Muscle of leg (tissue), 11 donors: ENCODE data around the gene AUTS2. TPM values are rescaled to one million over a fixed set of nuclear protein-coding genes. Genes with fewer than 3 reads are reported as not detected.

Experiments
- DNase-seq: peaks from one replicate; pipeline ENCODE4 v3.0.0; 2013
- H3K27ac ChIP-seq: one replicate; pipeline ENCODE4 v1.5.1; 2013; ENCODE audit warnings: mild to moderate bottlenecking, low read length, control low read depth
- H3K27me3 ChIP-seq: one replicate; pipeline ENCODE4 v1.6.1; 2013; ENCODE audit warnings: low read length; ENCODE audit not compliant: control insufficient read depth, insufficient read depth
- H3K36me3 ChIP-seq: one replicate; pipeline ENCODE4 v1.6.1; 2013; ENCODE audit warnings: low read length; ENCODE audit not compliant: control insufficient read depth, insufficient read depth
- H3K4me1 ChIP-seq: one replicate; pipeline ENCODE4 v1.6.1; 2013; ENCODE audit warnings: low read length; ENCODE audit not compliant: control insufficient read depth, insufficient read depth
- H3K4me3 ChIP-seq: one replicate; pipeline ENCODE4 v1.5.1; 2013; ENCODE audit warnings: low read length, control low read depth
- H3K9me3 ChIP-seq: replicated peaks from 2 replicates; pipeline ENCODE4 v1.6.1; 2013; ENCODE audit warnings: low read depth, low read length; ENCODE audit not compliant: control insufficient read depth
- WGBS: methylation state at CpG from one replicate; pipeline ENCODE4 v1.1.5; 2013; ENCODE audit warnings: missing lambda C conversion rate; ENCODE audit not compliant: insufficient coverage; 5-methylcytosine and 5-hydroxymethylcytosine counted together
- polyA plus RNA-seq, 8 donors: library from polyadenylated mRNA; unstranded; fragments of 120-200 nt; gene quantifications; one replicate each; pipeline versions ENCODE4 v1.2.1 to v1.2.3, GENCODE V29; 2013; ENCODE audit warnings: inconsistent platforms in 1 of 8, low replicate concordance in 1 of 8; ENCODE audit not compliant: insufficient read length in 8 of 8, insufficient read depth in 1 of 8
- total RNA-seq: library from RNA; stranded (reverse); fragments of 120-200 nt; gene quantifications from one replicate; pipeline ENCODE4 v1.2.4, GENCODE V29; 2013

Gene AUTS2
- total and polyA plus RNA-seq, 9 donors: 28.6 to 92.3 (median 58.8) TPM

DNA sequence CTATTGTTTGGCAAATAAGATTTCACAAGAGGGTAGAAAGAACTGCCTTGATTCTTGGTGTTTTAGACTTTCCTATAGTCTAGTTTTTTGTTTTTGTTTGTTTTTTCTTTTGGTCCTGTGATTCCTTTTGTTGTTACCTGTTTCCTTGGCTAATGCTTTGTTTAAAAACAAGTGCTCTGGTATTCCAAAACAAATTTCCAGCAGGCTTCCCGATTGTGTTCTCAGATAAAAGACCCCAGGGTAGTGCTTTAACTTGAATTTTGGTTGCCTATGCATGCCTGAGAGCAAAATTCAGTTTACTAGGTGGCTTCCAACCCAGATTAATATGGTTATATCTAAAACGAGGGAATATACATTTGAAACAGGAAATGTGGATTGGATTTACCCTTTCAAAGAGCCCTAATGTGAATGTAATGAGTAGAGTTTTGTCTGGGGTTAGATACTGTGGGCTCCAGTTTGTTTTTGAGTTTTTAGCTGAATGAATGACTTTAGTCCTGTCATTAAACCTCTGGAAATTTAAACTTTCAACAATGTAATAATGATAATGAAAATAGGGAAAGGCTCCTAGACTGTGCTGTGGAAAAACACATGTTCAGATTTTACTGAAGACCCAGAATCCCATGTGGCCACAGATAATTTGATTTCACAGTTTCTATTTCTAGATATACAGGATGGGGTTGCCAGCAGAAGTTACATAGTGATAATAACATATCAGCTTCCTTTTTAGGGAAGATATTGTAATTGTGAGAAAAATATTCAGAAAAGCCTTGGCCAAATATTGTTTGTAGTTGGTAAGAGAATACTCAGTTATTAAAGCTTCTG is 23.9 kb downstream of the AUTS2 start:
- H3K4me1 ChIP-seq: peaks cover 10% of the 10 kb centered on the region
- no peak for DNase-seq
- no peaks in the 10 kb centered on the region for H3K9me3 ChIP-seq
- no peak overlapping the region for H3K27ac ChIP-seq
- no CpG with 5 or more reads among the region's 2 CpGs for WGBS
- H3K36me3 ChIP-seq: no peaks in the 10 kb centered on the region
- H3K4me3 ChIP-seq: no peak overlapping the region
- H3K27me3 ChIP-seq: no peaks in the 10 kb centered on the region

DNA sequence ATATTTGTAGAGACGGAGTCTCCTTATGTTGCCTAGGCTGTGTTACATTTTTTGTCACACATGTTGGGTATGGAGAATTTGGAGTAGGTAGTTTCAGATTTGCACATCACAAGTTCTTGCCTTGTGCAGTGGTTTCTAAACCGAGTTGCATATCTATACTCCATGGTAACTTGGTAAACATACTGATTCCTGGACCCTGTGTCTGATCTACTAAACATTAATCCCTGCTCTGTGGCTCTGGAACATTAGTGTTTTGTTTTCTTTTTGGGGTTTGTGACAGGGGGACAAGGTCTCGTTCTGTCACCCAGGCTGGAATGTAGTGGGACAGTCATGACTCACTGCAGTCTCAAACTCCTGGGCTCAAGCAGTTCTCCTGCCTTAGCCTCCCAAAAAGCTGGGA is 24.7 kb downstream of the AUTS2 start:
- Histone ChIP-seq H3K27me3 (no peaks in the 10 kb centered on the region), H3K9me3 (no peaks in the 10 kb centered on the region), H3K36me3 (no peaks in the 10 kb centered on the region), H3K27ac (no peak overlapping the region), H3K4me1 (peaks cover 10% of the 10 kb centered on the region), H3K4me3 (no peak overlapping the region)
- no CpG with 5 or more reads among the region's 3 CpGs for WGBS
- DNase-seq: no peak

DNA sequence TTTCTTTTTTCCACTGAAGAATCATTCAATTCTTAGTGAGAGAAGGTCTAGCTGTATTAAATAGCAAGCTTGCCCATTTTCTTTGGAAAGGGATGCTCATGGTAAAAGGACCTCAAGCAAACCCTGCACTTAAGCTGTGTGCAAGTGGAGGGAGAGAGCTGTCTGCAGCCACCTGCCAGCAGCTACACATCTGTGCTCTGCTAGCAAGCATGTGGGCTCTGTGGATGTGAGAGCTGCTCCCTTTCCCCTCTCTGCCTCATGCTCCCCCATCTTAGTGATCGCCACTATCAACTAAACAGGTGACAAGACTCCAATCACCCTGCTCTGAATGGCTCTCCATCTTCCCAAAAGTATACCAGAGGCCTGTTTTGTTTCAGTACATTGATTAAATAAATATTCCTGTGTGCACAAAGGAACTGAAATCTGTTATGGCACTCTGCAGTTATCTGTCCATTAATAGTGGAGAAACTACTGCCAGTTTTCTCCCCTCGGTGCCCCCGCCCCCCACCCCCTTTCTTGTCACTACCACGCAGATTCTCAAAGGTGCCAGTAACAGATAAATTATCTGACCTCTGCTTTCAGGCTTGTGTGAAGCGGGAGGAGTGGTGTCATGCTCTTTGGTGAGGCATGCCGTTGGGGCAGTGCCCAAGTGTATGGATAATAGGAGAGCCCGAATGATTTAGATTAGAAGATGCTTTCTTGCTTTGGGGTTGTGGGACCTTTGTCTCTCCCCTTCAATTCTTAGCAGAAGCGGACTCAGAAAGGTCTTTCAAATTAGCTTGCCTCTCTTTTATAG is 26.4 kb downstream of the AUTS2 start:
- no CpG with 5 or more reads among the region's 8 CpGs for WGBS
- no peak overlapping the region for H3K27ac ChIP-seq

DNA sequence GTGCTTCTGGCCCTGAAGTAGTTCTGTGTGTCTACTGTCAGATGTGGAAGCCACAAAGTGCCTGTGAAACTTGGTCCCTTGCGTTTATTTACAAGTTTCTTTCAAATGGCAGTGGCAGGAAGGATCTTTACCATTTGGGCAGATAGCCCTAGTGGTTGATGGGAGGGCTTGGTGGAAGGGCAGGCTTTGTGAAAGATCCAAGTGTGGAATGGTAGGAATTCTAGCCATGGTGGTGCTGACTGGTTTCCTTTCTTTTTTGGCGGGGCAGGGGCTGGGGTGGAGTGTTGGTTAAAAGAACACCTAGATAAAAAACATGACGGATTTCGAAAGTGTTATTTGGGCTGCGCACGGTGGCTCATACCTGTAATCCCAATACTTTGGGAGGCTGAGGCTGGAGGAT is 27.0 kb downstream of the AUTS2 start:
- DNase-seq: no peak
- H3K4me3 ChIP-seq: no peak overlapping the region
- no peaks in the 10 kb centered on the region for H3K36me3 ChIP-seq
- peaks cover 4% of the 10 kb centered on the region for H3K4me1 ChIP-seq
- H3K9me3 ChIP-seq: no peaks in the 10 kb centered on the region
- no peaks in the 10 kb centered on the region for H3K27me3 ChIP-seq
- 78% methylated on average over 3 of the region's 6 CpGs for WGBS
- no peak overlapping the region for H3K27ac ChIP-seq

More for the DNA sequence above, 26.4 kb downstream of the AUTS2 start:
- Histone ChIP-seq H3K36me3 (no peaks in the 10 kb centered on the region), H3K27me3 (no peaks in the 10 kb centered on the region), H3K4me3 (no peak overlapping the region), H3K4me1 (peaks cover 7% of the 10 kb centered on the region), H3K9me3 (no peaks in the 10 kb centered on the region)
- no peak for DNase-seq

DNA sequence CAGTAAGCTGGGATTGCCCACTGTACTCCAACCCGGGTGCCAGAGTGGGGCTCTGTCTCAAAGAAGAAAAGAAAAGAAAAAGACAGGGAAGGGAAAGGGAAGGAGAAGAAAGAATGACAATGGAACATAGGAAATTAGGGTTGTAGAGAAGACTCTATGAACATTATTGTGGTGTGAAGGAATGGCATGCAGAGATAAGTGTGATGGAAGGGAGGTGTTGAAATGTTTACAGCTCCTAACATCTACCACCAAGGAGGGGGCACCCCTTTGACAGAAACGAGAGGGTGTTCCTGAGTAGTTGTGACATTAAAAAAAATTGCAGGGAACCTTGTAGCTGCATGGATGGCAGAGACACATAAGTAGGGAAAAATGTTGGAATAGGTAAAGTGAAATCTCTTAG is 27.5 kb downstream of the AUTS2 start:
- H3K4me1 ChIP-seq: peaks cover 4% of the 10 kb centered on the region
- H3K4me3 ChIP-seq: no peak overlapping the region
- WGBS: 53% methylated on average over 2 of the region's 2 CpGs

DNA sequence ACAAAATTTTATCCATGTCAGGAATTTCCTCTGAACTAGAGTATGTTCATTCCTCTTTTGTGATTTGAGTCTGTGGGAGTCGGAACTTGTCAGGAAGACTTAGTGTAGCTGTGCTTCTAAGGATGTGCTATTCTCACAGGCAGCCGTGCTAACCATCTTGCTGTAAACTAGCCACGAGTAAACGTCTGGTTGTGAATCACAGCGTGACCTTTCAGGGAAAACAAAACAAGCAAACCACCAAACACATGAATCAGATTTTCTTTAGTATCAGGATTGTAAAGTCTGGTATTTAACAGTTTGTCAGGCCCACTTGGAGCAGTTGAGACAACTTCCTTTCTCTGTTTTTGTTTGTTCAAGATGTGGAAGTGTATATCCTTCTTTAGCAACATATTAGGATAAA is 32.0 kb downstream of the AUTS2 start:
- 69% methylated on average over 2 of the region's 5 CpGs for WGBS
- H3K4me1 ChIP-seq: no peaks in the 10 kb centered on the region
- no peaks in the 10 kb centered on the region for H3K36me3 ChIP-seq
- H3K27ac ChIP-seq: no peak overlapping the region
- no peak for DNase-seq
- H3K9me3 ChIP-seq: no peaks in the 10 kb centered on the region
- H3K27me3 ChIP-seq: no peaks in the 10 kb centered on the region
- H3K4me3 ChIP-seq: no peak overlapping the region

More for the DNA sequence above, 27.5 kb downstream of the AUTS2 start:
- Histone ChIP-seq H3K36me3 (no peaks in the 10 kb centered on the region), H3K27ac (no peak overlapping the region), H3K27me3 (no peaks in the 10 kb centered on the region), H3K9me3 (no peaks in the 10 kb centered on the region)
- DNase-seq: no peak

DNA sequence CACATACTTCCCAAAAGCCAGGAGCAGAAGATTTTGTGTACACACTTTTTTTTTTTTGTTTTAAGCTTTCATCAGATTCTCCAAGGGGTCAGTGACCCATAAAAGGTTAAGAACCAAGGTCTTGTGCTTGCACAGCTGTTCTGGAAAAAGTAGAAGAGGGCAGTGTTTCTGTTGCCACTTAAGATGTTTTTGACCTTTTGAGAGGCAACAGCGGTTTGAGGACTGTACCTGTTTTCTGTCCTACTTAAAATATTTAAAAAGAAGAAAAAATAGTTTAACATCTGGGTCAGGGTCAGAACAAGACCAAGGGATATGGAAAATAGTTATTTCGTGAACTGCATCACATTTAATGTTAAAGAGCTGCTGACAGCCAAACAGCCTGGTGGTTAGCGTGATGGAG is 32.9 kb downstream of the AUTS2 start:
- no peaks in the 10 kb centered on the region for H3K9me3 ChIP-seq
- H3K4me1 ChIP-seq: no peaks in the 10 kb centered on the region
- H3K4me3 ChIP-seq: no peak overlapping the region
- no peak for DNase-seq
- WGBS: 50% methylated on average over 1 of the region's 3 CpGs
- H3K36me3 ChIP-seq: no peaks in the 10 kb centered on the region
- H3K27me3 ChIP-seq: no peaks in the 10 kb centered on the region
- no peak overlapping the region for H3K27ac ChIP-seq

DNA sequence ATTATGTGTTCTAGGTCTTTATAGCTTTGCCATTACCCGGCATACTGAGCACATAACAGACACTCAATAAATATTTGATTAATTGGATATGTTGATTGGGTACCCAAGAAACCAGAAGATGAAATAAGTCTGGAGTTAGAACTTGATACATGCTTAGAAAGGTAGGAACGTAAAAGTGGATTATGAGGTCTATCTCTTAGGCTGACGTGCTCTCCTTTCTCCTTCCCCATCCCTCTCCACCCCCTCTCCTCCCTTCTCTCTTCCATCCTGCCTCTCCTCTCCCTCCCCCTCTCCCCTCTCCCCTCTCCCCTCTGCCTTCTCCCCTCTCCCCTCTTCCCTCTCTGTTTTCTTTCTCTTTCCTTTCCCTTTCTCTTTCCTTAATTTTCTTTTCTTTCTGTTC is 34.0 kb downstream of the AUTS2 start:
- H3K4me1 ChIP-seq: no peaks in the 10 kb centered on the region
- no peaks in the 10 kb centered on the region for H3K9me3 ChIP-seq
- no peaks in the 10 kb centered on the region for H3K36me3 ChIP-seq
- H3K4me3 ChIP-seq: no peak overlapping the region
- WGBS: no CpG with 5 or more reads among the region's 3 CpGs
- DNase-seq: no peak
- H3K27me3 ChIP-seq: no peaks in the 10 kb centered on the region
- H3K27ac ChIP-seq: no peak overlapping the region

DNA sequence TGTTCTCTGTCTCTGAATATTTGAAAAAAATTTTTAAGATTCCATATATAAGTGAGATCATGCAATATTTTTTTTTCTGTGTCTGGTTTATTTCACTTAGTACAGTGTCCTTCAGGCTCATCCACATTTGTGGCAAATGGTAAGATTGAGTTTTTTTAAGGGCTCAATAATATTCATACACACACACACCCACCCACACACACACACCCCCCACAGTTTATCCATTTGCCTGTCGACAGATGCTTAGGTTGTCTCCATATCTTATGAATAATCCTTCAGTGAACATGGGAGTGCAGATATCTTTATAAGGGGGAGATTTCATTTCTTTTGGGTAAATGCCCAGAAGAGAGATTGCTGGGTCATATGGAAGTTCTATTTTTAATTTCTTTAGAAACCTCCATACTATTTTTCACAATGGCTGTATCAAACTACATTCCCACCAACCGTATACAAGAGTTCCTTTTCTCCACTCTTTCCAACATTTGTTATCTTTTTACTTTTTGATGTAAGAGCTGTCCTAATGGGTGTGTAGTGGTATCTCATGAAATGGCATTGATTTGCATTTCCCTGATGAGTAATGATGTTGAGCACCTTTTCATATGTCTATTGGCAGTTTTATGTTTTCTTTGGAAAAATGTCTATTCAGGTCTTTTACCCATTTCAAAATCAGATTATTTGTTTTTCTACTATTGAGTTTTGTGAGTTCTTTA is 35.0 kb downstream of the AUTS2 start:
- no peak overlapping the region for H3K27ac ChIP-seq
- H3K27me3 ChIP-seq: no peaks in the 10 kb centered on the region
- H3K9me3 ChIP-seq: no peaks in the 10 kb centered on the region
- no peaks in the 10 kb centered on the region for H3K4me1 ChIP-seq
- DNase-seq: no peak
- H3K36me3 ChIP-seq: no peaks in the 10 kb centered on the region
- no CpG with 5 or more reads among the region's 2 CpGs for WGBS
- H3K4me3 ChIP-seq: no peak overlapping the region
